H1 (cell line): ENCODE measurements around the gene CXCL6. TPM values are rescaled to one million over a fixed set of nuclear protein-coding genes. Genes with fewer than 3 reads are reported as not detected.

ENCODE experiments used
- ASH2L ChIP-seq: fragments of 200-600, 300-600 bp; sonication (generic); IDR thresholded peaks from one replicate; pipeline ENCODE4 v1.7.1; 2017; ENCODE audit warnings: low read length
- PHF8 ChIP-seq: fragments of 200-600 bp; sonication (generic); conservative IDR thresholded peaks from 2 replicates; pipeline ENCODE4 v1.7.1; 2012; ENCODE audit warnings: low read depth, mild to moderate bottlenecking, inconsistent platforms, low read length, moderate library complexity
- POLR2A ChIP-seq, 2 experiments: IDR thresholded peaks; 1 replicate in 1 of 2; 2 replicates in 1 of 2; pipeline ENCODE4 v1.6.1; 2011; ENCODE audit warnings: low read depth in 2 of 2, low read length in 2 of 2, mild to moderate bottlenecking in 2 of 2; ENCODE audit errors: control extremely low read depth in 1 of 2
- RBBP5 ChIP-seq: IDR thresholded peaks from 2 replicates; pipeline ENCODE4 v1.7.1; 2012; ENCODE audit warnings: low read depth, mild to moderate bottlenecking, inconsistent platforms, low read length, moderate library complexity, borderline replicate concordance
- polyA plus RNA-seq, 7 experiments: library from polyadenylated mRNA; depleted of rRNA in 3 of 7; stranded (reverse) in 5 of 7; unstranded in 2 of 7; fragments of >200 nt in 5 of 7; fragments of 200-250 nt in 2 of 7; gene quantifications; 1 replicate in 5 of 7; 2 replicates in 1 of 7; 4 replicates in 1 of 7; pipeline versions ENCODE4 v1.2.1 to v1.2.3, GENCODE V29; 2011 to 2013; ENCODE audit warnings: missing spikeins in 2 of 7, mixed read lengths in 2 of 7
- total RNA-seq: library from RNA; stranded (reverse); fragmentation: NEBNext Ultra II Directional; extraction: Animal tissue kit (Norgen Biotek cat#: 25700); gene quantifications from 2 replicates; pipeline ENCODE4 v1.2.1, GENCODE V29; 2021
- TF ChIP-seq, protein P1 (sequence below): fragments of 300-600 bp; sonication (generic); IDR thresholded peaks from 2 replicates; pipeline ENCODE4 v1.7.1; 2012; ENCODE audit warnings: low read length, moderate library complexity, mild to moderate bottlenecking, inconsistent platforms; ENCODE audit not compliant: insufficient replicate concordance
- TF ChIP-seq, protein P2 (sequence below): IDR thresholded peaks from 2 replicates; pipeline ENCODE4 v1.6.1; 2011; ENCODE audit warnings: low read depth, mild to moderate bottlenecking, low read length; ENCODE audit not compliant: insufficient read depth

CXCL6 gene
- total and polyA plus RNA-seq, 2 of the 8 experiments (the other 6 are each of a cell fraction or from before 2014, with no cell fraction given) = 6.3 to 8.0 TPM

DNA sequence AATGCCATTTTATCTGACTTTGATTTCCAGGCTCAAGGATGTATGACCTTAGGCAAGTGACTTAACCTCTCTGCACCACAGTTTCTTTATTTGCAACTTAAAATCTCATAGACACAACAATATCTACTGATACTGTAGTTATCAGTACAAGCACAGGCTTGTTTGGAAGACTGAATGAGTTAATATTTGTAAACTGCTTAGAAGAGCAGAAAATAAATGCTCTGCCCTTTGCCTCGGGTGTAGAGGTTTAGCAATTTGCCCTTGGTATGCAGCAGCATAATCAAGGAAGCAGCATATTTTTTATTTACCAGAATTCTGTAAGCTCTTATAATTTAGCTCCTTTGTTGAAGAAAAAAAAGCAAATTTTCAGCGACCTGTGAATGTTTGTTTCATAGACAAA is 29.8 kb downstream of the CXCL6 start (continued):
- TF ChIP-seq, protein P1, sequence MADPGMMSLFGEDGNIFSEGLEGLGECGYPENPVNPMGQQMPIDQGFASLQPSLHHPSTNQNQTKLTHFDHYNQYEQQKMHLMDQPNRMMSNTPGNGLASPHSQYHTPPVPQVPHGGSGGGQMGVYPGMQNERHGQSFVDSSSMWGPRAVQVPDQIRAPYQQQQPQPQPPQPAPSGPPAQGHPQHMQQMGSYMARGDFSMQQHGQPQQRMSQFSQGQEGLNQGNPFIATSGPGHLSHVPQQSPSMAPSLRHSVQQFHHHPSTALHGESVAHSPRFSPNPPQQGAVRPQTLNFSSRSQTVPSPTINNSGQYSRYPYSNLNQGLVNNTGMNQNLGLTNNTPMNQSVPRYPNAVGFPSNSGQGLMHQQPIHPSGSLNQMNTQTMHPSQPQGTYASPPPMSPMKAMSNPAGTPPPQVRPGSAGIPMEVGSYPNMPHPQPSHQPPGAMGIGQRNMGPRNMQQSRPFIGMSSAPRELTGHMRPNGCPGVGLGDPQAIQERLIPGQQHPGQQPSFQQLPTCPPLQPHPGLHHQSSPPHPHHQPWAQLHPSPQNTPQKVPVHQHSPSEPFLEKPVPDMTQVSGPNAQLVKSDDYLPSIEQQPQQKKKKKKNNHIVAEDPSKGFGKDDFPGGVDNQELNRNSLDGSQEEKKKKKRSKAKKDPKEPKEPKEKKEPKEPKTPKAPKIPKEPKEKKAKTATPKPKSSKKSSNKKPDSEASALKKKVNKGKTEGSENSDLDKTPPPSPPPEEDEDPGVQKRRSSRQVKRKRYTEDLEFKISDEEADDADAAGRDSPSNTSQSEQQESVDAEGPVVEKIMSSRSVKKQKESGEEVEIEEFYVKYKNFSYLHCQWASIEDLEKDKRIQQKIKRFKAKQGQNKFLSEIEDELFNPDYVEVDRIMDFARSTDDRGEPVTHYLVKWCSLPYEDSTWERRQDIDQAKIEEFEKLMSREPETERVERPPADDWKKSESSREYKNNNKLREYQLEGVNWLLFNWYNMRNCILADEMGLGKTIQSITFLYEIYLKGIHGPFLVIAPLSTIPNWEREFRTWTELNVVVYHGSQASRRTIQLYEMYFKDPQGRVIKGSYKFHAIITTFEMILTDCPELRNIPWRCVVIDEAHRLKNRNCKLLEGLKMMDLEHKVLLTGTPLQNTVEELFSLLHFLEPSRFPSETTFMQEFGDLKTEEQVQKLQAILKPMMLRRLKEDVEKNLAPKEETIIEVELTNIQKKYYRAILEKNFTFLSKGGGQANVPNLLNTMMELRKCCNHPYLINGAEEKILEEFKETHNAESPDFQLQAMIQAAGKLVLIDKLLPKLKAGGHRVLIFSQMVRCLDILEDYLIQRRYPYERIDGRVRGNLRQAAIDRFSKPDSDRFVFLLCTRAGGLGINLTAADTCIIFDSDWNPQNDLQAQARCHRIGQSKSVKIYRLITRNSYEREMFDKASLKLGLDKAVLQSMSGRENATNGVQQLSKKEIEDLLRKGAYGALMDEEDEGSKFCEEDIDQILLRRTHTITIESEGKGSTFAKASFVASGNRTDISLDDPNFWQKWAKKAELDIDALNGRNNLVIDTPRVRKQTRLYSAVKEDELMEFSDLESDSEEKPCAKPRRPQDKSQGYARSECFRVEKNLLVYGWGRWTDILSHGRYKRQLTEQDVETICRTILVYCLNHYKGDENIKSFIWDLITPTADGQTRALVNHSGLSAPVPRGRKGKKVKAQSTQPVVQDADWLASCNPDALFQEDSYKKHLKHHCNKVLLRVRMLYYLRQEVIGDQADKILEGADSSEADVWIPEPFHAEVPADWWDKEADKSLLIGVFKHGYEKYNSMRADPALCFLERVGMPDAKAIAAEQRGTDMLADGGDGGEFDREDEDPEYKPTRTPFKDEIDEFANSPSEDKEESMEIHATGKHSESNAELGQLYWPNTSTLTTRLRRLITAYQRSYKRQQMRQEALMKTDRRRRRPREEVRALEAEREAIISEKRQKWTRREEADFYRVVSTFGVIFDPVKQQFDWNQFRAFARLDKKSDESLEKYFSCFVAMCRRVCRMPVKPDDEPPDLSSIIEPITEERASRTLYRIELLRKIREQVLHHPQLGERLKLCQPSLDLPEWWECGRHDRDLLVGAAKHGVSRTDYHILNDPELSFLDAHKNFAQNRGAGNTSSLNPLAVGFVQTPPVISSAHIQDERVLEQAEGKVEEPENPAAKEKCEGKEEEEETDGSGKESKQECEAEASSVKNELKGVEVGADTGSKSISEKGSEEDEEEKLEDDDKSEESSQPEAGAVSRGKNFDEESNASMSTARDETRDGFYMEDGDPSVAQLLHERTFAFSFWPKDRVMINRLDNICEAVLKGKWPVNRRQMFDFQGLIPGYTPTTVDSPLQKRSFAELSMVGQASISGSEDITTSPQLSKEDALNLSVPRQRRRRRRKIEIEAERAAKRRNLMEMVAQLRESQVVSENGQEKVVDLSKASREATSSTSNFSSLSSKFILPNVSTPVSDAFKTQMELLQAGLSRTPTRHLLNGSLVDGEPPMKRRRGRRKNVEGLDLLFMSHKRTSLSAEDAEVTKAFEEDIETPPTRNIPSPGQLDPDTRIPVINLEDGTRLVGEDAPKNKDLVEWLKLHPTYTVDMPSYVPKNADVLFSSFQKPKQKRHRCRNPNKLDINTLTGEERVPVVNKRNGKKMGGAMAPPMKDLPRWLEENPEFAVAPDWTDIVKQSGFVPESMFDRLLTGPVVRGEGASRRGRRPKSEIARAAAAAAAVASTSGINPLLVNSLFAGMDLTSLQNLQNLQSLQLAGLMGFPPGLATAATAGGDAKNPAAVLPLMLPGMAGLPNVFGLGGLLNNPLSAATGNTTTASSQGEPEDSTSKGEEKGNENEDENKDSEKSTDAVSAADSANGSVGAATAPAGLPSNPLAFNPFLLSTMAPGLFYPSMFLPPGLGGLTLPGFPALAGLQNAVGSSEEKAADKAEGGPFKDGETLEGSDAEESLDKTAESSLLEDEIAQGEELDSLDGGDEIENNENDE = no peak
- TF ChIP-seq PHF8 (no peak), ASH2L (no peak), POLR2A (IDR thresholded peaks at IDR 0.05; ENCODE audit: control extremely low read depth in 1 of 2, low read depth in 2 of 2, low read length in 2 of 2) (no peak), RBBP5 (no peak)
- TF ChIP-seq, protein P2, sequence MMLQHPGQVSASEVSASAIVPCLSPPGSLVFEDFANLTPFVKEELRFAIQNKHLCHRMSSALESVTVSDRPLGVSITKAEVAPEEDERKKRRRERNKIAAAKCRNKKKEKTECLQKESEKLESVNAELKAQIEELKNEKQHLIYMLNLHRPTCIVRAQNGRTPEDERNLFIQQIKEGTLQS = no peak
